Uterus (tissue), 2 donors: ENCODE data around the gene SERPINE3.

Experiments used
- CTCF ChIP-seq, 4 experiments: fragments of 200-600 bp in 2 of 4; fragments of 450-650 bp in 2 of 4; sonication (generic) in 2 of 4; IDR thresholded peaks; one replicate each; pipeline ENCODE4 v1.5.1; 2016 to 2019; ENCODE audit warnings: antibody characterized with exemption in 4 of 4, mild to moderate bottlenecking in 2 of 4, moderate library complexity in 1 of 4
- POLR2A ChIP-seq, 2 donors: fragments of 450-650 bp; IDR thresholded peaks; one replicate each; pipeline ENCODE4 v1.6.1; 2016; ENCODE audit warnings: antibody characterized with exemption in 2 of 2, mild to moderate bottlenecking in 1 of 2, moderate library complexity in 1 of 2

DNA sequence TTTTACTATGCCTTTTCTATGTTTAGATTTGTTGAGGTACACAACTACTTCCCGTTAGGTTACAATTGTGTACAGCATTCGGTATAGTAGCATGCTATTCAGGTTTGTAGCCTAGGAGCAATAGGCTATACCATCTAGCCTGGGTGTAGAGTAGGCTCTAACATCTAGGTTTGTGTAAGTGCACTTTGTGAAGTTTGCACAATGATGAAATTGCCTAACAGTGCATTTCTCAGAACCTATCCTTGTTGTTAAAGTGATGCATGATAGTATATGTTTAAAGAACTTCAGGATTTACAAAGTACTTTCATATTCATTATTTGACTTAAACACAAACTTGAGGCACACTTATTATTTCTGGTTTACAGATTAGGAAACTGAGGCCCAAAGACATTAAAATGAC is 11.5 kb upstream of the SERPINE3 start:
- TF ChIP-seq CTCF (IDR thresholded peaks at IDR 0.05): no peak
- no peak for TF ChIP-seq POLR2A (IDR thresholded peaks at IDR 0.05)
